Measurements from ENCODE around the gene IQGAP2.

The IQGAP2 gene

DNA sequence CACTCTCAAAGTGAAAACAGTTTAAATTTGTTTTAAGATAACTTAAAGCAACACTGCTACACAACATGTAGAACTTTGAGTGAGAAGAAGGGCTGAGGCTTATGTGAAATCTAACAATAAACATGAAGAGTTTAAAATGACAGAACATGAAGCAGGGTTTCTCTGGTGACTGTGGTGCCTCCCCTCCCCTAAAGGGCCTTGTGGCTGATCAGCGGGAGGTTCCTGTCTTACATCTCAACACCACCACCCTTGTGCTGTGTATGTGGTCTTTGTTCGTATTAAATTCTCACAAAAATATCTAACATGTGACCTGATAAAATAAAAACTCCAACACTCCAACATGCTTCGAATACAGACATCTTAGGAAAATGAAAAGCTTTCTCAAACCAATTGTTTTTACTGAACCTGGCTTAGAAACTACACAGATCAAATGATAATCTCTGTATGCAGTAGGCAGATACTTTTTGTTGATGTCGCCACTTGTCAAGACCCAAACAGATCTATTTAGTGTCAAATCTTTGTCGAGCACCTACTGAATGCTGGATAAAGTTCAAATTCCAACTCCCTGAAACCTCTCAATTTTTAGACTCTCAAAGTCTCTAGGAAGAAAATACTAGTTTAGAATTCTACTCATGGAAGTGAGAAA lies 9.9 kb upstream of the IQGAP2 start:
- H3K4me3 ChIP-seq (ENCODE audit: low read length) = no peak overlapping the region
- no peak for DNase-seq (ENCODE audit: low read depth)
- TF ChIP-seq, protein P1, sequence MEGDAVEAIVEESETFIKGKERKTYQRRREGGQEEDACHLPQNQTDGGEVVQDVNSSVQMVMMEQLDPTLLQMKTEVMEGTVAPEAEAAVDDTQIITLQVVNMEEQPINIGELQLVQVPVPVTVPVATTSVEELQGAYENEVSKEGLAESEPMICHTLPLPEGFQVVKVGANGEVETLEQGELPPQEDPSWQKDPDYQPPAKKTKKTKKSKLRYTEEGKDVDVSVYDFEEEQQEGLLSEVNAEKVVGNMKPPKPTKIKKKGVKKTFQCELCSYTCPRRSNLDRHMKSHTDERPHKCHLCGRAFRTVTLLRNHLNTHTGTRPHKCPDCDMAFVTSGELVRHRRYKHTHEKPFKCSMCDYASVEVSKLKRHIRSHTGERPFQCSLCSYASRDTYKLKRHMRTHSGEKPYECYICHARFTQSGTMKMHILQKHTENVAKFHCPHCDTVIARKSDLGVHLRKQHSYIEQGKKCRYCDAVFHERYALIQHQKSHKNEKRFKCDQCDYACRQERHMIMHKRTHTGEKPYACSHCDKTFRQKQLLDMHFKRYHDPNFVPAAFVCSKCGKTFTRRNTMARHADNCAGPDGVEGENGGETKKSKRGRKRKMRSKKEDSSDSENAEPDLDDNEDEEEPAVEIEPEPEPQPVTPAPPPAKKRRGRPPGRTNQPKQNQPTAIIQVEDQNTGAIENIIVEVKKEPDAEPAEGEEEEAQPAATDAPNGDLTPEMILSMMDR (conservative IDR thresholded peaks at IDR 0.05; ENCODE audit: low read length) = no peak

DNA sequence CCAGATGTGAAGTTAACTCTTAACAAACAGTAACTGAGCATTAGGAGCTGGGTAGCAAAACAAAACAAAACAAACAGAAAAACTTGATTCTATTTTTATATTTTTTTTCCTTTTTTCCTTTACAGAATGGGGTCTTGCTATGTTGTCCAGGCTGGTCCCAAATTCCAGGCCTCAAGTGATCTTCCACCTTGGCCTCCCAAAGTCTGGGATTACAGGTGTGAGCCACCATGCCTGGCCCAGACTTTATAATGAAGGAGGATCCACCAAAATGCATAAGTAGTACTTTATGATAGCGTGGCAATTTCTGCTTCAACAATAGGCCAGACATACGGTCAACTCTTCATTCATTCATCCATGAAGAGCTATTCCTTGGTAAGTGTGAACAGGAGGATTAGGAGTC lies 5.9 kb upstream of the IQGAP2 start:
- TF ChIP-seq, protein P1 (conservative IDR thresholded peaks at IDR 0.05; ENCODE audit: low read length) = no peak
- DNase-seq (ENCODE audit: low read depth) = no peak
- H3K4me3 ChIP-seq (ENCODE audit: low read length) = no peak overlapping the region

DNA sequence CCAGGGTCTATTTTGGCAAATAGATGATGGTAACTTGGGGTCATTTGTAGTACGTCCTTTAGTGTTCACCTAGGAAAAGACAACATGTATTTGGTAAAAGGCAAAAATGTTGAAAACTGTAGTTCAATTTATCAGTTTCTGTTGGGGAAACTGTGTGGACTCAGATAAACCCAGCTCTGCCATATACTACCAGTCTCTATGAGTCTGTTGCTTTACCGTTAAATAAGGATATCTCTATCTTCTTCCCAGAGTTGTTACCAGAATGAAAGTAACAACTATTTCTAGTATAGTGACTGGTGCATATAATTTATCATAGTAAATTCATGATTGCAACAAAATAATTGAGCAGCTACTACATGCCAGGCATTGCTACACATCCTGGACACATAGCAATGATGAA lies 3.8 kb upstream of the IQGAP2 start:
- TF ChIP-seq, protein P1 (conservative IDR thresholded peaks at IDR 0.05; ENCODE audit: low read length) = no peak
- DNase-seq (ENCODE audit: low read depth) = no peak
- no peak overlapping the region for H3K4me3 ChIP-seq (ENCODE audit: low read length)

DNA sequence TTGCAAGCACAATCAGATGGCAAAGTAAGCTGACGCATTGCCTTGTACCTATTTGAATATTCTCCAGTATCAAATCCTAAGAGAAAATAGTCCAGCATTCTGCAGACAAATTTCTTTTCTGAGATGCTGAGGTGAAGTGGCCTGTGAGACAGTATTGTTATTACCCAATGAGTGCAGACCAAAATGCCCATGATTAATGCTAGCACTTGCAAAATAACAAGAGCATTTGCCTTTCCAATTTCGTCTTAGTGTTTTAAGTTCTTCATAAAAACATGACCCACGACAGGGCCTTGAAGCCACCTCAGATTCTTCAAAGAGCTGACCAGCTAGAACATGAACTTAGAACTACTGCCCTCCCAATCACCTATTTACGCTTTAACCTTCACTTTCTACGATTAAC lies 2.6 kb upstream of the IQGAP2 start:
- no peak overlapping the region for H3K4me3 ChIP-seq (ENCODE audit: low read length)
- TF ChIP-seq, protein P1 (conservative IDR thresholded peaks at IDR 0.05; ENCODE audit: low read length) = no peak
- no peak for DNase-seq (ENCODE audit: low read depth)

DNA sequence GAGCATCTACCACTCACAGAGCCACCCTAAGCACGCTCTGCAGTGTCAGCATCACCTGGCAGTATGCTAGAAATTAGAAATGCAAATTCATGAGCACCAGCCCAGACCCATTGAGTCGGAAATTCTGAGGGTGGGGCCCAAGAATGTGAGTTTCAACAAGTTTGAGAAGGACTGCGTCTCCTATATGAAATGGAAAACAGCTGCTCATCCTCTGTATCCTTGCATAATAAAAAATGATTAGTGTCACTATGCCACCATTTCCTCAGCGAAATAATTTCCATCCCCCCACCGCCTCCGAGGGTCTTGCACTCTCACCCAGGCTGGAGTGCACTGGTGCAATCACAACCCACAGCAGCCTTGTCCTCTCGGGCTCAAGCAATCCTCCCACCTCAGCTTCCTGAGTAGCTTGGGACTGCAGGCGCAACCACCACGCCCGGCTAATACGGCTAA lies 1.3 kb upstream of the IQGAP2 start:
- no peak for DNase-seq (ENCODE audit: low read depth)
- TF ChIP-seq, protein P1 (conservative IDR thresholded peaks at IDR 0.05; ENCODE audit: low read length) = no peak
- no peak overlapping the region for H3K4me3 ChIP-seq (ENCODE audit: low read length)

DNA sequence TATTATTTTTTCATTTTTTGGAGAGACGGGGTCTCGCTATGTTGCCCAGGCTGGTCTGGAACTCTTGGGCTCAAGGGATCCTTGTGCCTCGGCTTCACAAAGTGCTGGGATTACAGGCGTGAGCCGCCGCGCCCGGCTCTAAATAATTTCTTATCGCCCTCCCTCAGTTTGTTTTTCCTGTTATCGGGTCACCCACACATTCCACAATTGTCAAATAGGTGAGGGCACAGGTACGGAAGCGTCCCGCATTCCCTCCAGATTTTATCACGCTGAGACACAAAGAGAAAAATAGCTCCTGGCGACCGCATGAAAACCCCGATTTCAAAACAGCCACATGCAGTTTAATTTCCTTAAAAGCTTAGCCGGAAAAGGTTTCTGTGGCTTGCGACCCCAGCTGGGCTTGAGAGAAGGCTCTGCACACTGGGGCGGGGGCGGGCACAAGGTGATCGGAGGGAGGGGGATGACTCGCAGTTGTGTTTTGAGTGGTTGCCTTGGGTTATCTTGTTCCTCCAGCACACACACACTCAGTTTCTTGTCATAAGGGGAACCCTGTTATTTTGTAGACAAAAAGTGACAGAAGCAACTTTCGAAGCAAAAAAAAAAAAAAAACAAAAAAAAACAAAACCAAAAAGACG lies 717 bp upstream of the IQGAP2 start:
- H3K4me3 ChIP-seq (ENCODE audit: low read length) = peak overlapping the region; percentile 54
- DNase-seq (ENCODE audit: low read depth) = no peak
- TF ChIP-seq, protein P1 (conservative IDR thresholded peaks at IDR 0.05; ENCODE audit: low read length) = no peak

DNA sequence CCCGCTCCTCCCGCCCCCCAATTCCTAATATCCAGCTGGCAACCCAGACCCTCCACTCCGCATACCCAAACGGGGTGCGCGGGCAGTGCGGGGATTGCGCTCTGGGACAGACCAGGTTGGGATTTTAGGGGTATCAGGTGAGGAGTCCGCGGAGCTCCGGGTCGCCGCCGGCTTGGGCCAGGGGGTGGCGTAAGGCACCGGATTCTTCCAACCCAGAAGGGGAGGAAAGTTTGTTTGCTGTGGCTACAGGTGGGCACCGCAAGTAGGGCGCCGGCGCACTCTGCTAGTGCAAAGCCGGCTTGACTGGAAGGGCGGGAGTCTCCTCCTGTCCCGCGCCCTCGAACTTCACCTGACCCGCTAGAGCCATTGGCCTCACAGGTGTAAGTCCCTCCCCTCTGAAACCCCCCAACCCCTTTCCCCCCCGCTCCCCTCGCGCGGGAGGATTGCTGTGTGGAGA lies 709 bp downstream of the IQGAP2 start:
- DNase-seq (ENCODE audit: low read depth) = no peak

More for the DNA sequence above, 709 bp downstream of the IQGAP2 start:
- H3K4me3 ChIP-seq (ENCODE audit: low read length) = 0 out of 2 replicates have a peak overlapping the region, but pooled peaks have one; percentile 54
- TF ChIP-seq, protein P1 (conservative IDR thresholded peaks at IDR 0.05; ENCODE audit: low read length) = no peak

All from AG10803 (cell line).